HG03565 (cell line): ENCODE results near the gene CCNK.

Experiments used
- ATAC-seq: cut with Tn5 transposase; IDR thresholded peaks from one replicate; pipeline ENCODE4 v1.9.1; 2021; ENCODE audit warnings: mild to moderate bottlenecking, moderate library complexity; ENCODE audit not compliant: unreplicated experiment

CCNK gene

GRCh38 chr14:99532310-99532709 is 51.1 kb downstream of the CCNK start:
- ATAC-seq = no peak

- ATAC-seq = no peak
Measured at GRCh38 chr14:99534333-99534732, 53.1 kb downstream of the CCNK start.

- no peak for ATAC-seq
Measured at GRCh38 chr14:99534863-99535262, 53.7 kb downstream of the CCNK start.

GRCh38 chr14:99535448-99535847 is 54.2 kb downstream of the CCNK start:
- no peak for ATAC-seq

- no peak for ATAC-seq
Measured at GRCh38 chr14:99535908-99536778, 54.9 kb downstream of the CCNK start.

GRCh38 chr14:99537399-99537798 is 56.2 kb downstream of the CCNK start:
- ATAC-seq = no peak

GRCh38 chr14:99538275-99538674 is 57.1 kb downstream of the CCNK start:
- ATAC-seq = no peak

GRCh38 chr14:99538733-99539132 is 57.5 kb downstream of the CCNK start:
- ATAC-seq = no peak

- no peak for ATAC-seq
Measured at GRCh38 chr14:99539491-99539890, 58.3 kb downstream of the CCNK start.

- no peak for ATAC-seq
Measured at GRCh38 chr14:99540196-99541032, 59.2 kb downstream of the CCNK start.

GRCh38 chr14:99541211-99541610 is 60.0 kb downstream of the CCNK start:
- ATAC-seq = no peak

GRCh38 chr14:99541677-99542470 is 60.7 kb downstream of the CCNK start:
- no peak for ATAC-seq

GRCh38 chr14:99542566-99542965 is 61.4 kb downstream of the CCNK start:
- ATAC-seq = no peak

- ATAC-seq = no peak
Measured at GRCh38 chr14:99543370-99543769, 62.2 kb downstream of the CCNK start.

GRCh38 chr14:99543985-99544384 is 62.8 kb downstream of the CCNK start:
- ATAC-seq = no peak

- no peak for ATAC-seq
Measured at GRCh38 chr14:99544991-99545390, 63.8 kb downstream of the CCNK start.

GRCh38 chr14:99545586-99545985 is 64.4 kb downstream of the CCNK start:
- no peak for ATAC-seq

- no peak for ATAC-seq
Measured at GRCh38 chr14:99546234-99546879, 65.1 kb downstream of the CCNK start.

GRCh38 chr14:99548255-99548654 is 67.0 kb downstream of the CCNK start:
- no peak for ATAC-seq

- ATAC-seq = no peak
Measured at GRCh38 chr14:99548871-99549515, 67.8 kb downstream of the CCNK start.
